H9 (cell line): ENCODE data around the gene MYEF2. TPM values are rescaled to one million over a fixed set of nuclear protein-coding genes. Genes with fewer than 3 reads are reported as not detected.

Source experiments
- DNase-seq: peaks from one replicate; pipeline ENCODE4 v3.0.0-alpha.2; 2017
- H2AFZ ChIP-seq: one replicate; pipeline ENCODE4 v1.6.1; 2013; ENCODE audit warnings: mild to moderate bottlenecking, low read length, control low read depth, moderate library complexity
- H2AK5ac ChIP-seq: 2 replicates; pipeline ENCODE4 v1.6.1; 2013; ENCODE audit warnings: low read length, control low read depth, mixed read lengths; ENCODE audit not compliant: insufficient read length
- H2BK120ac ChIP-seq: one replicate; pipeline ENCODE4 v1.6.1; 2013; ENCODE audit warnings: low read depth, mild to moderate bottlenecking, low read length, control low read depth, inconsistent platforms; ENCODE audit not compliant: poor library complexity, severe bottlenecking
- H2BK12ac ChIP-seq: 2 replicates; pipeline ENCODE4 v1.6.1; 2013; ENCODE audit warnings: low read length, control low read depth, mixed read lengths, low read depth; ENCODE audit not compliant: insufficient read length
- H2BK15ac ChIP-seq: 2 replicates; pipeline ENCODE4 v1.6.1; 2013; ENCODE audit warnings: low read depth, low read length, control low read depth
- H2BK20ac ChIP-seq: one replicate; pipeline ENCODE4 v1.6.1; 2013; ENCODE audit warnings: low read depth, mild to moderate bottlenecking, low read length, control low read depth, inconsistent platforms; ENCODE audit not compliant: poor library complexity, severe bottlenecking
- H2BK5ac ChIP-seq: 2 replicates; pipeline ENCODE4 v1.6.1; 2013; ENCODE audit warnings: low read length, control low read depth, mixed read lengths; ENCODE audit not compliant: insufficient read length
- H3K14ac ChIP-seq: 2 replicates; pipeline ENCODE4 v1.6.1; 2013; ENCODE audit warnings: low read length, control low read depth; ENCODE audit not compliant: insufficient read depth
- H3K18ac ChIP-seq: 2 replicates; pipeline ENCODE4 v1.6.1; 2013; ENCODE audit warnings: low read depth, mild to moderate bottlenecking, mixed read lengths, low read length, control low read depth; ENCODE audit not compliant: insufficient read length
- H3K23ac ChIP-seq: 2 replicates; pipeline ENCODE4 v1.6.1; 2013; ENCODE audit warnings: low read length, control low read depth, mixed read lengths, low read depth; ENCODE audit not compliant: insufficient read length
- H3K23me2 ChIP-seq: 2 replicates; pipeline ENCODE4 v1.6.1; 2013; ENCODE audit warnings: low read depth, mild to moderate bottlenecking, mixed read lengths, low read length, control low read depth; ENCODE audit not compliant: insufficient read length, poor library complexity, severe bottlenecking
- H3K27ac ChIP-seq: 2 replicates; pipeline ENCODE4 v1.5.1; 2013; ENCODE audit warnings: low read length, control low read depth, mixed read lengths, low read depth; ENCODE audit not compliant: insufficient read length
- H3K27me3 ChIP-seq: 2 replicates; pipeline ENCODE4 v1.6.1; 2013; ENCODE audit warnings: low read length, control low read depth, inconsistent platforms; ENCODE audit not compliant: insufficient read depth
- H3K4ac ChIP-seq: 2 replicates; pipeline ENCODE4 v1.6.1; 2013; ENCODE audit warnings: low read depth, mild to moderate bottlenecking, control low read depth, inconsistent platforms, low read length, moderate library complexity
- H3K4me1 ChIP-seq: 2 replicates; pipeline ENCODE4 v1.6.1; 2013; ENCODE audit warnings: low read length, control low read depth, inconsistent platforms; ENCODE audit not compliant: insufficient read depth
- H3K4me2 ChIP-seq: 2 replicates; pipeline ENCODE4 v1.6.1; 2013; ENCODE audit warnings: low read length, control low read depth, mixed read lengths; ENCODE audit not compliant: insufficient read length, insufficient read depth
- H3K56ac ChIP-seq: 2 replicates; pipeline ENCODE4 v1.6.1; 2013; ENCODE audit warnings: low read depth, mild to moderate bottlenecking, mixed read lengths, low read length, control low read depth; ENCODE audit not compliant: insufficient read length
- H3K79me1 ChIP-seq: 2 replicates; pipeline ENCODE4 v1.6.1; 2013; ENCODE audit warnings: low read depth, mild to moderate bottlenecking, moderate library complexity, low read length, control low read depth, inconsistent platforms; ENCODE audit not compliant: insufficient read depth, poor library complexity, severe bottlenecking
- H3K79me2 ChIP-seq: 2 replicates; pipeline ENCODE4 v1.6.1; 2013; ENCODE audit warnings: low read length, control low read depth, inconsistent platforms; ENCODE audit not compliant: insufficient read depth
- H3K9ac ChIP-seq: 2 replicates; pipeline ENCODE4 v1.6.1; 2013; ENCODE audit warnings: low read length, control low read depth, mixed read lengths; ENCODE audit not compliant: insufficient read length; ENCODE audit errors: extremely low read depth
- H3K9me3 ChIP-seq: one replicate; pipeline ENCODE4 v1.6.1; 2013; ENCODE audit warnings: low read depth, low read length, inconsistent platforms; ENCODE audit not compliant: control insufficient read depth
- H3T11ph ChIP-seq: one replicate; pipeline ENCODE4 v1.6.1; 2013; ENCODE audit warnings: mild to moderate bottlenecking, low read length, control low read depth, inconsistent platforms
- H4K20me1 ChIP-seq: one replicate; pipeline ENCODE4 v1.6.1; 2013; ENCODE audit not compliant: control insufficient read depth, insufficient read length, insufficient read depth
- H4K5ac ChIP-seq: 2 replicates; pipeline ENCODE4 v1.6.1; 2013; ENCODE audit warnings: low read depth, mild to moderate bottlenecking, mixed read lengths, low read length, control low read depth; ENCODE audit not compliant: insufficient read length
- H4K8ac ChIP-seq: replicated peaks from 2 replicates; pipeline ENCODE4 v1.6.1; 2013; ENCODE audit warnings: low read length, control low read depth, mixed read lengths, low read depth; ENCODE audit not compliant: insufficient read length
- H4K91ac ChIP-seq: 2 replicates; pipeline ENCODE4 v1.6.1; 2013; ENCODE audit warnings: low read depth, mild to moderate bottlenecking, moderate library complexity, mixed read lengths, low read length, control low read depth; ENCODE audit not compliant: insufficient read length
- H3K27ac Mint-ChIP-seq, 3 experiments: 2 replicates in 2 of 3; 3 replicates in 1 of 3; pipeline ENCODE4 v1.8.0; 2020 to 2021; ENCODE audit warnings: mixed read lengths in 3 of 3, mild to moderate bottlenecking in 1 of 3, moderate library complexity in 1 of 3
- H3K27me3 Mint-ChIP-seq: 2 replicates; pipeline ENCODE4 v1.8.0; 2021; ENCODE audit warnings: low read depth, mild to moderate bottlenecking, moderate library complexity, mixed read lengths
- H3K36me3 Mint-ChIP-seq, 3 experiments: 2 replicates in 2 of 3; 3 replicates in 1 of 3; pipeline ENCODE4 v1.8.0; 2020 to 2021; ENCODE audit warnings: low read depth in 3 of 3, mixed read lengths in 3 of 3; ENCODE audit not compliant: insufficient read depth in 1 of 3
- H3K4me1 Mint-ChIP-seq, 2 experiments: 2 replicates each; pipeline ENCODE4 v1.8.0; 2020; ENCODE audit warnings: mixed read lengths in 2 of 2
- H3K4me3 Mint-ChIP-seq, 2 experiments: 2 replicates in 1 of 2; 3 replicates in 1 of 2; pipeline ENCODE4 v1.8.0; 2020 to 2021; ENCODE audit warnings: mild to moderate bottlenecking in 2 of 2, mixed read lengths in 2 of 2, moderate library complexity in 1 of 2
- H3K9me3 Mint-ChIP-seq, 2 experiments: 2 replicates in 1 of 2; 3 replicates in 1 of 2; pipeline ENCODE4 v1.8.0; 2020; ENCODE audit warnings: mild to moderate bottlenecking in 2 of 2, mixed read lengths in 2 of 2, moderate library complexity in 1 of 2
- WGBS: extraction: QIAGEN DNeasy Blood & Tissue Kit; methylation state at CpG from one replicate; pipeline ENCODE4 v1.1.7; 2013; ENCODE audit warnings: missing lambda C conversion rate, low lambda C conversion rate, mixed read lengths; ENCODE audit not compliant: insufficient read length; ENCODE audit errors: extremely low coverage; 5-methylcytosine and 5-hydroxymethylcytosine counted together
- total RNA-seq: library from RNA; stranded (reverse); gene quantifications from 2 replicates; pipeline ENCODE4 v1.2.1, GENCODE V29; 2021
- TF ChIP-seq, protein P1 (sequence below): fragments of 200-600 bp; sonication (generic); conservative IDR thresholded peaks from 3 replicates; pipeline ENCODE4 v1.8.0; 2021; ENCODE audit warnings: antibody characterized with exemption, mild to moderate bottlenecking

The MYEF2 gene
- total RNA-seq, 1 experiment from 2014 or later: 85.2 TPM

DNA sequence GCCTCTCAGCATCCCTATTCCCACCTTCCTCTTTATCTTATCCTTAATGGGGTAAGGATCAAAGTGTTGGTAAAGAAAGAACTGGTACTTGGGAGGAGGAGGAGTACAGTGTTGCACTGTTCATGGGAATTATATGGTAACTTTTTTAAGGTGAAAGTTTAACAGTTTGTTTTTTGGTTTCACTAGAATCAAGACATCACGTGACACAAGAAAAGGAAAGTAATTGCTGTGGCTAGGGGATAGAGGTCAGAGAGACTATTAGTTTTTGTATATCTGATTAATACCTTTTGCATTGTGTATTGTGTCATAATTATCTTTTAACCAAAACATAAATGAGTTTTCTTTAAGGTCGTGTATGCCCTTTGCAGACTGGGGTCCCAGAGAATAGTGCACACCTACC is 80.8 kb downstream of the MYEF2 start:
- no CpG with 5 or more reads among the region's 2 CpGs for WGBS
- no peak overlapping the region for H3K4me3 Mint-ChIP-seq
- H4K91ac ChIP-seq: no peak overlapping the region

More for the DNA sequence above, 80.8 kb downstream of the MYEF2 start:
- H3K4me2 ChIP-seq: no peak overlapping the region
- H3K18ac ChIP-seq: no peak overlapping the region
- H2BK20ac ChIP-seq: no peak overlapping the region
- no peak overlapping the region for H3K56ac ChIP-seq
- no peaks in the 10 kb centered on the region for H3K23me2 ChIP-seq
- no peak overlapping the region for H2BK5ac ChIP-seq
- H2BK120ac ChIP-seq: no peak overlapping the region
- no peaks in the 10 kb centered on the region for H3K4me1 Mint-ChIP-seq
- no peaks in the 10 kb centered on the region for H3K4me1 ChIP-seq
- H4K8ac ChIP-seq: no peak overlapping the region
- H2BK15ac ChIP-seq: no peak overlapping the region
- H3K9me3 Mint-ChIP-seq: no peaks in the 10 kb centered on the region
- DNase-seq: no peak
- TF ChIP-seq, protein P1, sequence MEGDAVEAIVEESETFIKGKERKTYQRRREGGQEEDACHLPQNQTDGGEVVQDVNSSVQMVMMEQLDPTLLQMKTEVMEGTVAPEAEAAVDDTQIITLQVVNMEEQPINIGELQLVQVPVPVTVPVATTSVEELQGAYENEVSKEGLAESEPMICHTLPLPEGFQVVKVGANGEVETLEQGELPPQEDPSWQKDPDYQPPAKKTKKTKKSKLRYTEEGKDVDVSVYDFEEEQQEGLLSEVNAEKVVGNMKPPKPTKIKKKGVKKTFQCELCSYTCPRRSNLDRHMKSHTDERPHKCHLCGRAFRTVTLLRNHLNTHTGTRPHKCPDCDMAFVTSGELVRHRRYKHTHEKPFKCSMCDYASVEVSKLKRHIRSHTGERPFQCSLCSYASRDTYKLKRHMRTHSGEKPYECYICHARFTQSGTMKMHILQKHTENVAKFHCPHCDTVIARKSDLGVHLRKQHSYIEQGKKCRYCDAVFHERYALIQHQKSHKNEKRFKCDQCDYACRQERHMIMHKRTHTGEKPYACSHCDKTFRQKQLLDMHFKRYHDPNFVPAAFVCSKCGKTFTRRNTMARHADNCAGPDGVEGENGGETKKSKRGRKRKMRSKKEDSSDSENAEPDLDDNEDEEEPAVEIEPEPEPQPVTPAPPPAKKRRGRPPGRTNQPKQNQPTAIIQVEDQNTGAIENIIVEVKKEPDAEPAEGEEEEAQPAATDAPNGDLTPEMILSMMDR: no peak
- no peaks in the 10 kb centered on the region for H3K79me1 ChIP-seq
- H3K79me2 ChIP-seq: no peaks in the 10 kb centered on the region
- H3K4ac ChIP-seq: no peak overlapping the region
- no peak overlapping the region for H3K23ac ChIP-seq
- H3K27me3 Mint-ChIP-seq: no peaks in the 10 kb centered on the region
- no peaks in the 10 kb centered on the region for H3K36me3 Mint-ChIP-seq
- H4K20me1 ChIP-seq: no peaks in the 10 kb centered on the region
- no peak overlapping the region for H3K14ac ChIP-seq
- no peak overlapping the region for H4K5ac ChIP-seq
- no peak overlapping the region for H3K27ac Mint-ChIP-seq
- H3K9ac ChIP-seq: no peak overlapping the region
- H3K27me3 ChIP-seq: no peaks in the 10 kb centered on the region
- H3K9me3 ChIP-seq: no peaks in the 10 kb centered on the region
- H2BK12ac ChIP-seq: no peak overlapping the region
- H3T11ph ChIP-seq: no peak overlapping the region
- H2AK5ac ChIP-seq: no peak overlapping the region
- H3K27ac ChIP-seq: no peak overlapping the region
- no peak overlapping the region for H2AFZ ChIP-seq
